PFSK-1 (cell line): ENCODE results near the gene JADE3.

Source experiments
- POLR2AphosphoS5 ChIP-seq: IDR thresholded peaks from 2 replicates; pipeline ENCODE4 v1.6.1; 2012; ENCODE audit warnings: low read depth, mild to moderate bottlenecking, control low read depth, low read length, moderate library complexity
- SIN3A ChIP-seq: IDR thresholded peaks from 2 replicates; pipeline ENCODE4 v1.6.1; 2012; ENCODE audit warnings: mild to moderate bottlenecking, low read length, moderate library complexity, borderline replicate concordance; ENCODE audit not compliant: insufficient read depth
- TAF1 ChIP-seq: IDR thresholded peaks from 2 replicates; pipeline ENCODE4 v1.6.1; 2012; ENCODE audit warnings: low read length, control low read depth, borderline replicate concordance; ENCODE audit not compliant: insufficient read depth

DNA sequence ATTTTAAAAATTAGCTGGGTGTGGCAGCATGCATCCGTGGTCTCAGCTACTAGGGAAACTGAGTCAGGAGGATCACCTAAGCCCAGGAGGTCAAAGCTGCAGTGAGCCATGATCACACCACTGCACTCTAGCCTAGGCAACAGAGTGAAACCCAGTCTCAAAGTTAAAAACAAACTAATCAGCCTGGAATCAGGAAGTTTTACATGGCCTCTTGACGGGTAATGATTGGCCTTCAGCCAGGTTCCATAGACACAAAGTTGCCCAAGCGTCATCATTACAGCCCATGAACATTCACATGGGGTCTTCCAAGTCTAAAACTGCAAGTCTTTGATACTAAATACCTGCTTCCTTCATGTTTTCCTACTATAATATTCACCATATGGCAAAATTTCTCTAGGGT, 156.0 kb downstream of the JADE3 start:
- TF ChIP-seq POLR2AphosphoS5: no peak
- no peak for TF ChIP-seq TAF1
- no peak for TF ChIP-seq SIN3A
